Head of caudate nucleus (tissue), 42 donors: ENCODE results near the gene SHD.
A peak's percentile ranks its signal among the peaks of the same experiment; 100 is the strongest.
"Not testable (repeated sequence)": the region's sequence is repeated elsewhere in the genome, so short reads cannot be mapped to it uniquely, and the experiment has no call there.

Source experiments
- DNase-seq, 42 donors: peaks; one replicate each; pipeline versions ENCODE4 v3.0.0 to v3.0.0-alpha.2; 2020 to 2021; ENCODE audit warnings: mixed read lengths in 7 of 42
- intact Hi-C: fragments of 100-400 bp; cut with DNase I; formaldehyde crosslinking; loops from one replicate; pipeline ENCODE4 v1.15.0; 2022

SHD gene

GRCh38 chr19:4264812-4265211 is 14.3 kb upstream of the SHD start:
- intact Hi-C loops, result loop anchor here (5.0 kb wide), 1 partner anchor 87 kb away; no protein-coding TSS in a partner anchor
- DNase-seq, result no peak

DNA sequence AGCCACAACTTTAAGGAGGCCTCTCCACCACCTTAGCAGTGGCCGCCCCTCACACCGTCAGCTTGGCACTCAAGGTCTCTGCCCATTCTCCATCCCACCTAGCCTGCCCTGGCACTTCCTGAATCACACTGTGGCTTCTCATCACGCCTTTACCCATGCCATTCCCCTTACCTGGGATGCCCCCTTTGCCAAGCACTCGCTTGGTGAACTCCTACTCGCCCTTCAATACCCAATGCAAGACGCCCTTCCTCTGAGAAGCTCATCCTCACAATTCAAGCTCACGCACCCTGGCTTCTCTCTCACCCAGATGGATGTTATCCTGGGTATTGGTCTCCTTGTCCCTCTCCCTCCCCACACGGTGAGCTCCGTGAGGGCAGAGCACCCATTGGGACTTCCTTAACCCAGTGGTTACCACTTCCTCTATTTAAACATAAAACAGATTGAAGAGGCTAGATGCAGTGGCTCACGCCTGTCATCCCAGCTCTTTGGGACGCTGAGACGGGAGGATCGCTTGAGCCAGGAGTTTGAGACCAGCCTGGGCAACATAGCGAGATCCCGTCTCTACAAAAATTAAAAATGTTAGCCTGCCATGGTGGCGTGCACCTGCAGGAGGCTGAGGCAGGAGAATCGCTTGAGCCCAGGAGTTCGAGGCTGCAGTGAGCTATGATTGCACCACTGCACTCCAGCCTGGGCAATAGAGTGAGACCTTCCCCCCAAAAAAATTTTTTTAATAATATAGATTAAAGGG is 12.6 kb upstream of the SHD start:
- DNase-seq, result no peak
- intact Hi-C loops, result loop anchor here (5.0 kb wide), 1 partner anchor 86 kb away; no protein-coding TSS in a partner anchor

- intact Hi-C loops, result loop anchor here (5.0 kb wide), 1 partner anchor 85 kb away; no protein-coding TSS in a partner anchor
- DNase-seq, result peak in 41 of 42 donors; percentile 14 to 77 (median 51)
Observed at GRCh38 chr19:4267101-4267900, 11.8 kb upstream of the SHD start.

DNA sequence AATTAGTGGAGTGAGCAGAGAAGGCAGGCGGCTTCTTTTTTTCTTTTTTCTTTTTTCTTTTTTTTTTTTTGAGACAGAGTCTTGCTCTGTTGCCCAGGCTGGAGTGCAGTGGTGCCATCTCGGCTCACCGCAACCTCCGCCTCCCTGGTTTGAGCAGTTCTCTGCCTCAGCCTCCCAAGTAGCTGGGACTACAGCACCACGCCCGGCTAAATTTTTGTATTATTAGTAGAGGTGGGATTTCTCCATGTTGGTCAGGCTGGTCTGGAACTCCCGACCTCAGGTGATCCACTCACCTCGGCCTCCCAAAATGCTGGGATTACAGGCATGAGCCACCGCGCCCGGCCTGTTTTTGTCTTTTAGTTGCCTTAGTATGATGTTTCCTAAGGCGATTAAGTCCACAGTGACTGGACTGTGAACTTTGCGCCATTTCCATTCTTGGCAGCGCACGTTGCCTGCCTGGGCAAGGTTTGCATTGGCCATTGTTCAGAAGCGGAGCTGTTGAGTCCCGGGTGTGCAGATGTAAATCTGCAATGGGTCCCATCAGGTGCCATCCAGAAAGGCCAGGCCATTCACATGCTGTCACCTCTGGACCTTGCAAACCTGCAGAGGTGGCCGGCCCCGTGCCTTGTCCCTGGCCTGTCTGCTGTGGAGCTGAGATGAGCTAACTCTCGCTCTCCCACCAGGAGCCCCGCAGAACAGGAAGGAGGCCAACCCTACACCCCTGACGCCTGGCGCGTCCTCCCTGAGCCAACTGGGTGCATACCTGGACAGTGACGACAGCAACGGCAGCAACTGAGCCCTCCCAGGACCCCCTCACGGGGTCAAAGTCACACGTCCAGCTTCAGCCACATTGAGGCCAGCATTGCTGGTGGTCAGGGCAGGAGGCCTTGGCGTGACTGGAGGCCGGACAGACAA is 10.9 kb upstream of the SHD start:
- no peak for DNase-seq
- intact Hi-C loops, result loop anchor here (5.0 kb wide), 1 partner anchor 84 kb away; no protein-coding TSS in a partner anchor

DNA sequence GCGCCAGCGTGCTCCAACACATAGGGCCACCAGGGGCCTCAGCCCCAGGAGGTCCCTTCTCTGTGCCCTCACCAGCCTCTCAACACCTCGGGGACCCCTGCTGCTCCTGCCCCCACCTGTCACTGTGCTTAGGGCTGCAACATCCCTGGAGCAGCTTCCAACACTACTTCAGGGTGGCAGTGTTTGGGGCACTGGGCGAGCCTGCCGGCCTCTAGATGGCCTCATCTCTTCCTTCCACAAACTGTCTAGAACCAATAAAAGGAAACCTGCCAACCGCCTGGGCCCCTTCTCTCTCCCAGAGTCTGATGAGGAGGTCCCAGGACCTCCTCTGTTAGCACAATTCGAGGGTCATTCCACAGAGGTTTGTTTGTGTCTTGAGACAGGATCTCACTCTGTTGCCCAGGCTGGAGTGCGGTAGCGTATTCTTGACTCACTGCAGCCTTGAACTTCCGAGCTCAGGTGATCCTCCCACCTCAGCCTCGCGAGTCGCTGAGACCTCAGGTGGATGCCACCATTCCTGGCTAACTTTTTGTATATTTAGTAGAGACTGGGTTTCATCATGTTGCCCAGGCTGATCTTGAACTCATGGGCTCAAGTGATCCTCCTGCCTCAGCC is 10.1 kb upstream of the SHD start:
- intact Hi-C loops, result loop anchor here (5.0 kb wide), 1 partner anchor 83 kb away; no protein-coding TSS in a partner anchor

GRCh38 chr19:4272894-4273293 is 6.2 kb upstream of the SHD start:
- intact Hi-C loops, result no loop called here
- DNase-seq, result no peak

More for the DNA sequence above, 10.1 kb upstream of the SHD start:
- DNase-seq, result no peak

DNA sequence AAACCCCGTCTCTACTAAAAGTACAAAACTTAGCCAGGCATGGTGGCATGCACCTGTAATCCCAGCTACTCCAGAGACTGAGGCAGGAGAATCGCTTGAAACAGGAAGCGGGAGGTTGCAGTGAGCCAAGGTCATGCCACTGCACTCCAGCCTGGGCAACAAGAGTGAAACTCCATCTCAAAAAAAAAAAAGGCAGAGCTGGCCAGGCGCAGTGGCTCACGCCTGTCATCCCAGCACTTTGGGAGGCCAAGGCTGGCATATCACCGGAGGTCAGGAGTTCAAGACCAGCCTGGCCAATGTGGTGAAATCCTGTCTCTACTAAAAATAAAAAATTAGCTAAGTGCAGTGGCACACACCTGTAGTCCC is 4.8 kb upstream of the SHD start:
- DNase-seq, intact Hi-C loops: not testable (repeated sequence)

GRCh38 chr19:4277191-4277696 is 1.8 kb upstream of the SHD start:
- intact Hi-C loops, result no loop called here
- no peak for DNase-seq

GRCh38 chr19:4278010-4278409 is 1.1 kb upstream of the SHD start:
- intact Hi-C loops, result no loop called here
- DNase-seq, result no peak

GRCh38 chr19:4279267-4279529 is 132 bp downstream of the SHD start:
- DNase-seq, result no peak
- intact Hi-C loops, result no loop called here

GRCh38 chr19:4279530-4280422 is 710 bp downstream of the SHD start:
- intact Hi-C loops, result no loop called here
- no peak for DNase-seq

- no peak for DNase-seq
- intact Hi-C loops, result no loop called here
Observed at GRCh38 chr19:4284176-4284958, 5.3 kb downstream of the SHD start.

- intact Hi-C loops, result no loop called here
- no peak for DNase-seq
Observed at GRCh38 chr19:4284974-4285373, 5.9 kb downstream of the SHD start.

GRCh38 chr19:4286141-4286540 is 7.1 kb downstream of the SHD start:
- DNase-seq, intact Hi-C loops: not testable (repeated sequence)

GRCh38 chr19:4288091-4288777 is 9.2 kb downstream of the SHD start:
- intact Hi-C loops, result no loop called here
- no peak for DNase-seq

GRCh38 chr19:4291184-4291732 is 12.2 kb downstream of the SHD start:
- intact Hi-C loops, result no loop called here

More at GRCh38 chr19:4291184-4291732, 12.2 kb downstream of the SHD start:
- no peak for DNase-seq
